ENCODE measurements around the gene LPGAT1.

LPGAT1 gene

DNA sequence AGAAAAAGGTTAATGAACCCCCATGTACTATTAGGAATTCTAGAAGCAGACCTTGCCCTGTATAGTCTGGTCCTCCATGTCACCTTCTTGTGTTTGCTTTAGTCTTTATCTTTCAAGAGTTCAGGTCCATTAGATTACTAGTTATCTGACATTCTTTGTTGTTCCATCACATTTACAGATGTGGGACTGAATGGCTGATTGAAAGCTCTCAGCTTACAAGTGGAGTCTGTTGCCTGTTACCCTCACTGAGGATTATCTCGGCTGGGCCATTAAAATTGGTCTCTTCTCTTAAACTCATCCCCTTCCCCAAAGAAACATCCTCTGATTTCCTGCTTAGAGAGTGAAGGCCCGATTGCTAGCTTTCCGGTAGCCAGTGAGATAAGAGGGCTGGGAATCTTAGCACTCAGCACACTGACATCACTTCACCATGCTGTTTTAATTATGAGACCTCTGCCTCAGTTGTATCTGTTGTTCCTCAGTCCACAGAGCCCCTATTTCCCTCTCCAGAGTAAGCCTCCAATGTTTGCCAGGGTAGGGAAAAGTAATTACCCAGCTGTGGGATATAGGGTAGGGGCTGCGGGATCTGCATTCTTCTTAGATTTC, 76.8 kb downstream of the LPGAT1 start:
- DNase-seq: no peak

DNA sequence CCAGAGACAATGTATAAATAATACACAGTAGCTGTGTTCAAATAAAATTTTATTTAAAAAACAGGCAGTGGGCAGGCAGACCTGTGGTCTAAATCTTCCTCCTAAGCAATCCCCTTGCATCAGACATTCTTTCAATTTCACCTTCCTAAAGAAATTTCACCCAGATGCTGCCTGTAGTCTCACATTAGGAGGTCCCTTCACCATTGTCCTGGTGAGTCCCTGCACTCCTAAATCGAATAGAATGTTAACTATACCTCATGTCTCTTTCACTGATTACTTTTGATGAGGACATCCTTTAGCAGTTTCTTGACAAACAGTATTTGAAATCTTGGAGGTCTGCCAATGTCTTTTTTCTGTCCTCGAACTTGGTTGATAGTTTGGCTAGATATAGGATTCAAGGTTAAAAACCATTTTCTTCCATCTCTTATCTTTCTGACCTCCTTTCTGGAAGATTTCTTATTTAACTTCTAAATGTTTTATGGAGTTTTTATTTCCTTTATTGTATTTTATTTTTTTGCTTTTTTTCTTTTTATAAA, 77.5 kb downstream of the LPGAT1 start:
- DNase-seq: no peak

DNA sequence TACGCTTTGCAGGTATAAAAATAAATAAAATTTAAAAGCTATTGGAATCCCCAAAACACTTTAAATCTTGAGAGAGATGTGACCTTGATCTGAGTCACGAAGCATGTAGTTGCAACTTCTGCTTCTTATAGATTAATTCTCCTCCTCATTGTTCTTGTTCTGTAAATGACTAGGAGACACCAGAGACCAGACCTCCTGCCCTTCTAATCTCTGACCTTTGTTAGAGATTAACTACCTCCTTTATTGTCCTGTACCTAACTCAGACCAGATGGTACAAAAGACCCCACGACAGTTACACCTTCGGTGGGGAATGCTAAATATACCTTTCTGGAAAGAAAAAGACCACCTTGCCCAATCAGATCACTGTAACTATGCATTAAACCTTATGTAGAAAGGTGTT, 78.2 kb downstream of the LPGAT1 start:
- DNase-seq: no peak

DNA sequence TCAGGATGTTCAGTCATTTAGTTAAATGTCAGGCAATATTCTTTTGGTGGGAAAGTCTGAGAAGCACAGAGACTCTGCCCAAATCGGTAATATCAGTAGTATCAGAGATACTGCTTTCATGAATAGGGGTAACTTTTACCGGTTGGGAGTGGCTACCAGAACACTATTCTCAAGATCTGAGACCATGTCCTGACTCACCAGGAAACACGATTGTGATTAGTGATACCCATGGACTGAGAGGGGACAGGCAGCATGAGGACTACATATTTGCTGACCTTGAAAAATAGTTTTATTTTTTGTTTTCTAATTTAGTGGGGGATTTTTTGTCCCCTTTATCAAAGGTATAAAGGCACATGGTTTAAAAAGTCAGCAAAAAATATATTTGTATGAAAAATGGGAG, 79.1 kb downstream of the LPGAT1 start:
- DNase-seq: no peak

DNA sequence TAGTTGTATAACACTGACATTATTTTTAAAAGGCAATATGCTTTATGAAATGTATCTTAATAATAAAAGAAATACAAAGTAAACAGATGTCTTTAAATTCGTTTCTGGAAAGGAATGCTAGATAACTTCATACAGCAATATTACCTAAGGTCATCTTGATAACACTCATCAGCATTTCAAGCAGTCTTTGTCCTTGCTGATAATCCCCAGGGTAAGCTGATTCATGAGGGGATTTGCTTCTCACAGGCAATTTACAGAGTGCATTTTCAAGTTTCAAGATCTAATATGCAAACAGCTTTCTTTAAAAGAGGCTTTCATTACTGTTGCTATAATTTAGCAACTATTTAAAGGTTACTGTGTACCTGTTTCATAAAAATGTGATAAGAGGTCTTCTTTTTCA, 80.0 kb downstream of the LPGAT1 start:
- DNase-seq: no peak

DNA sequence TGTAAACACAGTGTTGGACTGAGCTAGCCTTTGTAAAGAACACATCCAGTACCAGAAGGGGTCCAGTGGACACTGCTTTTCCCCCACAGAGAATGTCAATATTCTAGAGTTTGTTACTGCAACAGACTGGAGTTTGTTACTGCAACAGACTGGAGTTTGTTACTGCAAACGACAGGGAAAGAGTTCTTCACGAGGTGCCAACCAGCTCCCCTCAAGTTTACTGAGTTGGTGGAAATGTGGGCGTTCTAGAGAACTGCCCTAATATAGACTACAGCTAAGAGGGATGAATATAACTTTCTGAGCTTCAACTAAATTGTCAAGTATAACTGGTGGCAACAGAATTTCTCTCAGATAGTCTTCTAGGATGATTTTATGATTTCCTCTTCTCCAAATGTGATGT, 81.3 kb downstream of the LPGAT1 start:
- DNase-seq: no peak

DNA sequence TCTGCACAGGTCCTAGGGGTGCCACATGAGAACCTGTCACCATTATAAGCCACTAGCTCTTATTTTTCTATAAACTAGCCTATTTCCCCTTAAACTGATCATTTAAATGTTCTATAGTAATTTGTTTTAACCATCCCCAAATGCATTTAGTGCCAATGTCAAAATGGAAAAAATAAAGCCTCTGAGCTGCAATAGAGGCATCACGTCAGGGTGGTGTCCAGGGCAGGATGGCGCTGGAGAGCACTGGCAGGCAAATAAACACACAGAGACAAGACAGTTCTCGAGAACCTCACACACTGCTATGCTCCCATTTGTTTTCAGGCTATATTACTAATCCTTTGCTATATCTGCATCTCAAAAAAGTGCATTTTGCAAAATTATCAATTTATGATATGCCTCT, 81.8 kb downstream of the LPGAT1 start:
- DNase-seq: no peak

DNA sequence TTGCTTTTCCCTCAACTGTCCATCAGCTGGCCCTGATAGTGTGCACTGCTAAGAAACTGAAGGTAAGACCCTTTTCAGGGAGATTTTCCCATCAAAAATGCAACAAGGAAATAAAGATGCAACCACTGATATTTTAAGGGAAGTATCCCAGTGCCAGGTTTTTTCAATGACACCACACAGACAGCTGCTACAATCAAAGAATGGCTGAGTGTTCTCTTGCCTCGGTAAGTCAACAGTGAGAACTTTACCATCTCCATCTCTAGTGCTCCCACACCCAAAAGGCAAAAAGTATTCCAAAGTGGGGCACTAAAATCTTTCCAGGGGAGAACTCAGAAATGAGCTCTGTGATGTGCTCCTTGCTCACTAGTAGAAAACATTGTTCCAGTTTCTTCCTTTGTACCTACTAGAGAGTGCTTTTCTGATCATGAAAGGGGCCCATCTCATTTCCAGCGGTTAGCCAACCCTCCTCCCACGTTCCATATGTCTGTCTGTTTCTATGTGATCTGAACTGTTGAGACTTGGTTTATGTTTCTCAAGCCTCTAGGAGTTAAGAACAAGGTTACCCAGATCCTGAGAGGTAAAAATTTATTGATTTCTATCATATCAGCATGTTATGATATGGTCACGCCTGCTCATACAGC, 87.6 kb downstream of the LPGAT1 start:
- no peak for DNase-seq

DNA sequence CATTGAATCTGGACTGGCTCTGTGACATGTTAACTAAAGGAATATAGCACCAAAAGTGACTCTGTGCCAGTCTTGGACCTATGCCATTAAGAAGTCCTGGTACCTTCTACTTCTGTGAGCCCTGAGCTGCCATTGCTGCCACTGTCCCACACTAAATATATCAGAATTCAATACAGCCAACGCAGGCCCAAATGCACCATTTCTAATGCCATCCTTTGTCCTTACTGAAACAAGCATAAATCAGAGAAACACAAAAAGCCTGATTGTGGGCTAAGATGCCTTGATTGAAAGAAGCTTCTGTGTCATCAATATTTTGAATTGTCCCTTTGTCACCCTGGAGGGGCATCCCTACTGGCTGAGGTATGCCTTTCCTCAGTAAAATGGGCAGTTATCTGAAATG, 88.3 kb downstream of the LPGAT1 start:
- no peak for DNase-seq

DNA sequence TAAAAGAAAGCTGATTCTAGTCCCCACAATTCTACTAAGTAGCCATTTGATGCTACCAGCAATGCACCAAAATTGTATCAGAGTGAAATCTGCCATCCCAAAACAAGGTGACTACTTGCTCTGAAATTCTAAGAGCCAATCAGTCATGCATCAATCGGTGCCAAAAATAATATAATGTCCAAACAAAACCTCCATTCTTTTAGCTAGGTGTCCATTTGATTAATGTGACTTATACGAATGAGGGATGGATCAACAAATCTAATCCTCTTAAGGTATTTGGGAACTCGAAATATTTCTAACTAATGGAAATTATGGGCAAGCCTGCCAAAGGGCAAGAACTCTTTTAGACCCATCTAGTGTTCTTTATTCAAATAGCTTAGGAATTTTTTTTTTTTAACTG, 88.8 kb downstream of the LPGAT1 start:
- no peak for DNase-seq

DNA sequence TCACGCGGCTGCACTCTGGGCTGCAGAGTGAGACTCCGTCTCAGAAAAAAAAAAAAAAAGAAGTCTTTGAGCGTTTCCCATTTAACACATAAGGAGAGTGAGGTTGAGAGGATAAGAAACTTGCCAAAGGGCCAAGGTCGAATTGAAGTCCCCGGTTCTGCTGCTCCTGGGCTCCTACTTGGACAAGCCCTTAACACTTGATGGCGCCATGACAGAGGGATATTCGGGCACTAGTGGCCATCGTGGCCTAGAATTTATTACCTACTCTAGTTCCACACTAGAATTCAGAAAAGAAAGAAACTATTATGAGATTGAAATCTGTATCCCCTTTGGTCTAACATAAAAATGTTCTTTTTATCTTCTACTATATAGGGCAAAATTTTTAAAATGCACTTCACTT, 89.4 kb downstream of the LPGAT1 start:
- no peak for DNase-seq

DNA sequence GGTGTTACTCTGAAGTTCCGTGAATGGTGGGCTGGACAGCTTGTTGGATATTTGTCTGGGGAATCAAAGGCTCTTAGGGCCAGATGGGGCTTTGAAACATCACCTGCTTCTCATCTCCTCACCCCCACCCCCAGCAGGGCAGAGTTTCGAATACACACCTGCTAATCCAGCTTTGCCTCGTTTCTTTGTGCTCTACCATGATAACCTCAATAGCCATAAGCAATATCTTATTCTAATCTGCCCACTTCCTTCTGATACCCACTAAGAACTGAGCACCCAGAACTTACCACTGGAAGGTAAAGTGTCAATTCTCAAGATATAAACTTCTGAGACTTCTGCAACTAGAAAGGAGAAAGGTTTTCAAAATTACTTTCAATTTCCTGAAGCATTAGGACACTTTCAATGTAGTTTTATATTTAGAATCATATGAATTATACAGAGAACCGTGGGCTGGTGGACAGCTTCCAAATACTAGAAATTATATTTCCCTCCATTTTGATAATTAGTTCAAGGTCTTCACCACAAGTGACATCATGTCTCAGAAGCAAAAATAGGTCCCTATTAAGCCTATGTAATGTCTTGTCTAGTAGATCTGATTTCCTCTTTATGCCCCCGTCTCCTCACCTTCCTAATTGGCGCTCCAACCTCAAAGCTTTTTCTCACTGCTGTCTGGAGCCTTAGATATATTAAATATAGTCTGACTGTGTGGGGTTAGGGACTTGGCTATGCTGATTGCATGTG, 90.7 kb downstream of the LPGAT1 start:
- DNase-seq: no peak

DNA sequence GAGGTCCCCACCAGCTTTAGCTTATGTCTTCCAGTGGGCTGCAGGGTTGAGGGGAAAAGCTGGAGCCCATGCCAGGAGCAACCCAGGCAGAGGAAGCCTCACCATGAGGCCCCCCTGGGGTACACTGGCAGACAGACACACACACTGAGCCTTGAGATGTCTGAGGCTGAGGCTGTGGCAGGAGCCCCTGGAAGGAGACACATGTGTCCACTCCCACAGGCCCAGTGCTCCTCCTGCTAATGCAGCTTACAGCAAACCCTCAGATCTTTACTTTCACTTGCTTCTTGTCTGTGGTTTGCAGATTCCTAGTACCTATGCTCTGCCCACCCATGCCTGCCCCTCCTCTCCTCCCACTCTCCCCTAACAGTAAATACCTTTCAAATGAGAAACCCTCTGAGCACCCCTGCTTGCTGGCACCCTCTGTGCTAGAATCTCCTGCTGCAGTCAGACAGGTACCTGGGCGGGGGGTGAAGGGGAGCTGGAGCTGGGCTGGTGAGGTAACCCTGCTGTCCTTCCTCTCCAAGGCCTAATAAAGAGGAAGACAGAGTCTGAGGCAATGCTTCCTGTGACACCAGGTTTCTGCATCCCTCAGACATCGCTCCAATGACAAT, 91.8 kb downstream of the LPGAT1 start:
- DNase-seq: no peak

DNA sequence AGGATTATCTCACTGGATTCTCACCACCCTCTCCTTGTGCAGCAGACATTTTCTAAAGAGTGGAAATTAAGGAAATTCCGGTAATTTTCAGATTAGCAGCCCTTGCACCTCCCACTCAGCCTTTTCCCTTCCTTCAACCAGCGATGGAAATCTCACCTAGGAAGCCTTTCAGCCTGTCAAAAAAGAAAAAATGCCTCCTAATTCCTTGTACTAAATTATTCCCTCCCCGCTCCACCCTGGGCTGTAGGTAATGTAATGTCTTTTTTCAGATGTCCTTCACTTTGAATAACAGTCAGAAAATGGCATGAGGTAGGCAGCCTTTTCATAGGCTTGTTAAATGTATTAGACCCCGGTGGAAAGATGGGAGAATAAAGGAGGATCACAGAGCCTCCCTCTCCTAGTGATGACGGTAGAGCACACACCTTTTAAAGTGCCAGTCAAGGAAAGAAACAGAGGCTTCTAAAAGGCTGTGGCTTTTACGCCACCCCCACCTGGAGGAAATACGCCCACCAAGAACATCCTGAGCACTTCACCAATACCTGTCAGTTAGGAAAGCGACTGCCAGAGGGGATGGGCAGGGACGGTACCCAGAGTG, 92.4 kb downstream of the LPGAT1 start:
- DNase-seq: no peak

DNA sequence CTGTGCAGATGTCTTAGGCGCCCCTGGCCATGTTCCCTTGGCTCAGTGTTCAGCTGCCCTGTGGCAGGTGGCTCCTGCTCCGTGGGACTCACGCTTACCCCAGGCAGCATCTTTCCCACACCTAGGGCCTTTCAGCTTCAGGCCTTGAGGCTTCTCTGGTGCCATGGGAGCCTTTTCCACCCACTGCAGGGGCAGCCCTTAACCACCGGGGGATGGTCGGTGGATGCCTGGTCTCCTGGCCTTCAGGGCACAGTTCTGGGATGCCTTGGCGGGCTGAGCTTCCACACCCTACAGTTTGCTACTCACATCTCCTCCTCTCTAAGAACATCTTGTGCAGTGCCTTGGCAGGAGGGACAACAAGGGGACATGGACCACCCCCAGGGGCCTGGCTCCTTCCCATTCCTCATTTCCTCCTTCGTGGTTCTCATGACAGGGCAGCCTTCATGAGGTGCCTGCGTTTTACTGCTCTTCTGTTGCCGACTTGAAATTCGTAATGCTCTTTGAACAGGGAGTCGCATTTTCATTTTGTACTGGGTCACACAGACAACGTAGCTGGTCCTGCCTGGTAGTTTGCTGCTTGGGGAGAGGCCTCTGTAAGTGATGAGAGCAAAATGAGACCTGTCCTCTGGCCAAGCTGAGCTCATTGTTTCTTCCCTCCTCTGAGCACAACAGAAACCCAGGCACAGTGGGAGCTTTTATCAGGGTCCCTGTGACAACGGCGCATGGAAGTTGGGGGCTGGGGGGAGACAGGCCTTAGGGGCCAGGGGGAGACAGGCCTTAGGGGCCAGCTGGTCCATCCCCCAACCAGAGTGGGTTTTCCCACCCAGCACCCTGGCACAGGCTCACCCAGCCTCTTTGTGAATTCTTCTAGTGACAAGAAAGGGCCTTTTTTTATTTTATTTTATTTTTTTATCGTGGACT, 93.2 kb downstream of the LPGAT1 start:
- no peak for DNase-seq

DNA sequence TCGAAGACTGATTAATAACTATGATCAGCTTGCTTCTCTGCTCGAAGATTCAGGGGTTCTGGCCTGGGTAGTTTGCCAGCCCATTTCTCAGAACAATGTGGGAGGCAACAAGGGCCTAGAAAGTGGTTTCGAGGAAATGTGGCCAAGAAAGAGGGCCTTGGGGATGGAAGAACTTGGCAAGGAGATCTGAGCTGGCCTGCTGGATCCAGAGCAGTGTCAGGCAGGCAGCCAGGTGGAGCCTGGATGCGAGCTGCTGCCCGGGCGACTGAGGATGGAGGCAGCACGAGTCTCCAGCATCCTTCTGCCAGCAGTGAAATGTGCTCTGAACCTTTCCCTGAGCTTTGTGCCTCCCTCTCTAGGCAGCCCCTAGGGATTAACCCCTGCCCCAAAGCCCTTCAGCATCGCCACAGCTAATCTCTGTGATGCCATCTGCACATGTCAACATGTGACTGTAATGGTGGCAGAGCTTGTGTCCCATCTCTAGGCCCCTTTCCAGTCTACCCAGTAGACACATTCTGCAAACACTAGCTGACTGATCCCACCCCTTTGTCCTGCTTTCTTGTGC, 94.1 kb downstream of the LPGAT1 start:
- DNase-seq: no peak

DNA sequence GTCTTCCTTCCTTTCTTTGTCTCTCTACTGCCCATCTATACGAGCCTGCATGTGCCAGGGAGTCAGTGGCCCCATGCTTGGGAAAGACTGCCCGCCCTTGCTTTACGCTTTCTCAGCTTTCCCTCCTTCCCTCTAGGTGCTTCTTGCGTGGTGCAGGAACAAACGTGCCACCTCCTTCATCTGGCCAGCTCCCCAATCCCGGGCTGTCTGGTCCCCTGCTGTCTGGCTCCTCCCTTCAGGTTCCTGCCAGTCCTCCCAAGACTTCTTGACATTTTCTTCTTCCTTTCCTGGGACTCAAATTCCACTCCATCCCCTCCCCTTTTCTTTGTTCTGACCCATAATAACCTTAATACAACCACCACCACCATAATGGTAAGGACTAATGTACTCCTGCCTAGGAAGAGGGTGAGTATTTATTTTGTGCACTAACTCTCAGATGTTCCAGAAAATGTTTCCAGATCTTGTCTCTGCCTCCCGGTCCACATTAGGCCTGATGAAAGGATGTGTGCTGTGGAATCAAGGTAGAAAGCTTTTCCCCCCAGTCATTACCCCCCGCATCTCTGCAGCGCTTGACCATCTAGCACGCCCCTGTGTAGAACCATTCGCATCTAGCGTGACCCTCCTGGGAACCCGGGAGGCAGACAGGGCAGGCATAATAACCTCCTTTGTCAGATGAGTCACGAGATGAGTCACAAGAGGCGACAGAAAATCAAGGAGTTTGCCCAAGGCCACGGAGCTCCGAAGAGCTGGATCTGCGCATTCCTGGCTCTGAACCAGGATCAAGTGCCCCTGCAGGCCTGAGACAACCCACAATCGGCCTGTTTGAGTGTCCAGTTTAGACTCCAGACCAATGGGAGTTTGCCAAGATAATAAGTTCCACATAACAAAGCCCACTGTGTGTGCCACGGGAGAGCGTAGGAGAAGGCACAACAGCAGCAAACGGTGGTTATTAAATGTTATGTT, 95.1 kb downstream of the LPGAT1 start:
- peak; percentile 39 for DNase-seq

DNA sequence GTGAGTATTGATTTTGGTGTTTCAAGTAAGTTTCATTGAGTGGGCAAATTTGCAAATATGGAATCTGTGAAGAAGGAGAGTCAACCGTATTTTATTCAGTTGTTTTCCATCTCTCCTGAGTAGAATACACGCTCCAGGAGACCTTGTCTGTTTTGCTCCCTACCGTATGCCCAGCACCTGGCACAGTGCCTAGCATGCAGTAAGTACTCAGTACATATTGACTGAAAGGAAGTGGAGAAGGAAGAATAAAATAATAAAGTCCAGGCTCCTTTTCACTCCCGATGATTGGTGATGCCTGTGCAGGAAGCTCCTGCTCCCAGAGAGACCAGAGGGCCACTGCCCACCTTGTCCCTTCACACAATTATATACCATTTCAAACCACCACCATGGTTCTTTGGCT, 95.8 kb downstream of the LPGAT1 start:
- no peak for DNase-seq

DNA sequence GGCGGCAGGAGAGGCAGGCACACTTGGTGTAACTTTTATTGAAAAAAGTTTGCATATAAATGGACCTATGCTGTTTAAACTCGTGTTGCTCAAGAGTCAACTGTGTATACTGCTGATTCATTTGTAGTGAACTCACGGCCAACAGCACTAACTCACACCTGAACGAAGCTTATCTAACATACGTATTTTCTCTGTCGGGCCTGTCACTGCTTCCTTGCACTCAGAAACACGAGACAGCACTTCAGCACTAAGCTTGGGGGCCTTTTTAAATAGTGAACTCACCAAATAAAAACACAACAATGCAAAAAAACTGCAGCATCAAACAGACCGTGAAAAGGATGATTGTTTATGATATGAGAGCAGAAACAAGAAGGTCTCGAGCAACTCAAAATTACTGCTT, 96.2 kb downstream of the LPGAT1 start:
- DNase-seq: no peak

DNA sequence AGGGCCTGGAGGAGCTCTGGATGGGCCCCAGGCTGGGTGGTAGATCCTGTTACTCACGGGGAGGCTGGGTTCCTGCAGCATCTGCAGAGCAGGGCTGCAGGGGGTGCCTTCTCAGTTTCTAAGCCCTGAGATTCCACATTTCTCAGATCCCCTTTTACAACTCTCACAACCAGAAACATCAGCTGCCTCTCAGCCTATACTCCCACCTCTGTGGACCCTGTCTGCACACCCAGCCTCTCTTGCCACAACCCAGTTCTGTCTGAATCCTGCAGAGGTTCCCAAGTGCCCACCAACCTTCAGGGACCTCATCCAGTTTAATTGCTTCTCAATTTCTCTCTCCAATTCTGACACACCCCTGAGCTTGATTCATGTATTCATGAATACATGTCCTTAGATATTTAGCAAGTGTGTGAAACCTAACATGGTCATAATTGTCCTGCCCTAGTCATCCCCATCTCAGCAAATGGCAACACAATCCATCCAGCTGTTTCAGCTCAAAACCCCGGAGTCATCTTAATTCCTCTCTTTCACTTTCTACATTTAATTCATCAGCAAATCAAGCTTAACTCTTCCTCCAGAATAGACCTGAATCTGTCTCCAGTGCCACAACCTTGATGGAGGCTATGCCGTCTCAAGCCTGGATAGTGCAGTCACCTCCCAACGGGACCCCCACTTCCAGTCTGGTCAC, 98.1 kb downstream of the LPGAT1 start:
- DNase-seq: no peak
